ENCODE measurements around the gene TOMT.
"Not testable (repeated sequence)": the region's sequence is repeated elsewhere in the genome, so short reads cannot be mapped to it uniquely, and the experiment has no call there.

Gene TOMT

GRCh38 chr11:72127923-72128322 lies 22.2 kb downstream of the TOMT start:
- DNase-seq, result no peak

DNA sequence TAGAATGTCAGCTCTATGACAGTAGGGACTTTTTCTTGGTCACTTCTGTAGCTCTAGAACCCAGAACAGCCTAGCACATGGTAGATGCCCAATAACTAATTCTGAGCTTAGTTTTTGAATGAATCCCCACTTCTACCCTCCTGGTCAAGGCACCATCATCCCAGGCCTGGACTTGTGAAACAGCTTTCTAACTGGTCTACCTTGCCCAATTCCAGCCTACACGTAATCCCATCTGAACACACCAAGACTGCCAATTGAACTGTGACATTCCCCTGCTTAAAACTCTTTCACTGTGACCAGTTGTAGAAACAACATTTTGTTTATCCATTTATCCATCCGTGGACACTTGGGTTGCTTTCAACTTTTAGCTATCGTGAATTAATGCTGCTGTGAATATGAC lies 23.7 kb downstream of the TOMT start:
- DNase-seq, result no peak

- DNase-seq, result no peak
Observed at GRCh38 chr11:72132646-72133045, 26.9 kb downstream of the TOMT start.

DNA sequence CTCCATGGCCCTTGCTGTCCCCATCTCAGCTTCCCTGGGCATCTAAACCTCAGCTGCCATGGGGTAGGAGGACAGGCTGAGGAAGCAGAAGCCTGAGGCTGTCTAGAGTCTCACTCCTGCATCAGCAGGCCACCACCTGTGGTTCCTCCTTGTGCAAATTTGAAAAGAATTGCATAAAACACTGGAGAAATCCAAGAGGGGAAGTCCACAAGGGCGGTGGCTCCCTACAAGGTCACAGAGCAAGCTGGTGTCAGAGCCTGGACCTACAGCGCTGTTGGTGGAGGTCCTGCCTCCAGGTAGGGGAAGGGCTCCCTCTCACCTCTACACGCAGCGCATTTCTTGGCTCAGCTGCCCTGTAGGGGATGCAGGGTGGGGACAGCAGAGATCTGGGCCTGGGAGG lies 29.7 kb downstream of the TOMT start, which contains the start of gene FOLR3:
TSS of gene FOLR3 (plus strand) at position 253 of the 400 bp plus-strand sequence. CDS start 228 bp downstream, outside the sequence.
- DNase-seq, result not testable (repeated sequence)

DNA sequence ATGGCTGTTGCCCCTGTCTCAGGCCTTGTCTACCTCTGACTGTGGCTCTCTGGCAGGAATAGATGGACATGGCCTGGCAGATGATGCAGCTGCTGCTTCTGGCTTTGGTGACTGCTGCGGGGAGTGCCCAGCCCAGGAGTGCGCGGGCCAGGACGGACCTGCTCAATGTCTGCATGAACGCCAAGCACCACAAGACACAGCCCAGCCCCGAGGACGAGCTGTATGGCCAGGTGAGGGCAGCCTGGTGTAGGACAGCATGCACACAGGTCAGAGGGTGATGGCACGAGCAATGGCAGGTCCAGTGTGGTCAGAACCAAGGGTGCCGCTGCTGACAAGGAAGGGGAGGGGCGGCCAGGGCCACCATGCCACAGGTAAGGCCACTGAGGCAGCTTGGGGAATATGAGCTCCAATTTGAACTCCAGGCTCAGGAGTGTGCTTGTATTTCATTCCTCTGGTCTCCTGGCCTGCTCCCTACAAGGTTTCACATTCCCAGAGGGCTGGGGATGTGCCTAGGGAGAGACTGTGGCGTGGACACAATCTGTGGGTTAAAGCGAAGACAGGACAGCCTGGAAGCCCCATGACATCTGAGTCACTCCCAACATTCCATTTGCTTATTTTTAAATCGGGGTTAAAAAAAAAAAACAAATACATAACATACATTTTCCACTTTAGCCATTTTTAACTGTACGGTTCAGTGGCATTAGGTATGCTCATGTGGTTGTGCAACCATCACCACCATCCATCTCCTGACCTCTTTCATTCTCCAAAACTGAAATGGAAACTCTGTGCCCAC lies 30.4 kb downstream of the TOMT start:
- DNase-seq, result no peak

- DNase-seq, result no peak
Observed at GRCh38 chr11:72136684-72137262, 31.0 kb downstream of the TOMT start.

GRCh38 chr11:72138821-72139390 lies 33.2 kb downstream of the TOMT start:
- no peak for DNase-seq

DNA sequence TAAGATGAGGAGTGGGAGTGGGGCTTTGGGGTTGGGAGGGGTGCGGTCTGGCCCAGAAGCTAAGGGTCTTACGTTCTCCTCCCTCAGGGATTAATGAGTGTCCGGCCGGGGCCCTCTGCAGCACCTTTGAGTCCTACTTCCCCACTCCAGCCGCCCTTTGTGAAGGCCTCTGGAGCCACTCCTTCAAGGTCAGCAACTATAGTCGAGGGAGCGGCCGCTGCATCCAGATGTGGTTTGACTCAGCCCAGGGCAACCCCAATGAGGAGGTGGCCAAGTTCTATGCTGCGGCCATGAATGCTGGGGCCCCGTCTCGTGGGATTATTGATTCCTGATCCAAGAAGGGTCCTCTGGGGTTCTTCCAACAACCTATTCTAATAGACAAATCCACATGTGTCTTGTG lies 33.8 kb downstream of the TOMT start:
- DNase-seq, result no peak

- no peak for DNase-seq
Observed at GRCh38 chr11:72140661-72141060, 34.9 kb downstream of the TOMT start.

DNA sequence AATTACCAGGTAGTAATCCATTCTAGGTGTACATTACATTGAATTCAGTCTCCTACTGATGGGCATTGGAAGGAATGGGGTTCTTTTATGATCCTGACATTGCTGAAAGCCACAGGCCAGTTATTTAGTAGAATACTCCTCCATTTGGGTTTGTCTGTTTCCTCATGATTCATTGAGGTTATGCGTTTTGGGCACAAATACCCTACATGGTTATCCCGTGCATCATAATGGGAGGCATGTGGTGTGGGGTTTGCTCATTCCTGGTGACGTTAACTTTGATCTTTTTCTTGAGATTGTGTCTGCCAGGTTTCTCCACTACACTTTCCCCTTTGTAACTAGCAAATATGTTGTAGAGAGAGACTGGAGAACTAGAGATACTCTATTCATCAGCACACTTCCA lies 35.3 kb downstream of the TOMT start:
- no peak for DNase-seq

DNA sequence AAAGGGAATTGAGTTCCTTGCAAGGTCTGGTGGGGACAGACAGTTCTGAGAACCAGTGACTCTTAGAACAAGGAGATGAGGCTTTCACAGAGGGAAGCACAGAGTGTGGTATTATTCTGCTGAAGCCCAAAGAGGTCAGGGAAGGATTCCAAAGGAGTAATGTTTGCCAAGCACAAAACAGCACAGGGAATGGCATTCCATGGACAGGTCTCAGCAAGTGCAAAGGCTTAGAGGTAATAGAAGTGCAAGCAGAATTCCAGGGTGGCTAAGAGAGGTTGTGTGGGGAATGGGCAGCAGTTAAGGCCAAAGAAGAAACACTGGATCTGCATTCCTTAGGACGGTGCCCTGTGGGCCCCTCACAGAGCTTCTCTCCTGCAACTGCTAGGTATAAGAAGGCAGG lies 36.4 kb downstream of the TOMT start:
- not testable (repeated sequence) for DNase-seq

GRCh38 chr11:72142543-72142942 lies 36.8 kb downstream of the TOMT start:
- DNase-seq, result not testable (repeated sequence)

GRCh38 chr11:72144807-72145565 lies 39.3 kb downstream of the TOMT start:
- no peak for DNase-seq

DNA sequence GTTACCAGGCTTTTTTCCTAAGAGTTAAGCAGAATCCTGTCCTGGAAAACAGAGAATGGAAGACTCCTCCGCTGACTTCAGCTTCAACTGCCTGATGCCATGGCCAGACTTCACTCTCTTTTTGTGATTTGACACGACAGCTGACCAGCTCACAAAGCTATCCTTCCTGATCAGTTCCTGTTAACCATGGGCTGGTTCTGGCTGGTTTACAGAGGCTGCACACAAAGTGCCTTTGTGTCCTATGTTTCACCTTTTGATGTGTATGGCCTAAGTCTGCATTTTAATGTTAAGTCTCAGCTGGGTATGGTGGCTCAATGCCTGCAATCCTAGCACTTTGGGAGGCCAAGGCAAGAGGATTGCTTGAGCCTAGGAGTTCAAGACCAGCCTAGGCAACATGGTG lies 40.9 kb downstream of the TOMT start:
- no peak for DNase-seq

DNA sequence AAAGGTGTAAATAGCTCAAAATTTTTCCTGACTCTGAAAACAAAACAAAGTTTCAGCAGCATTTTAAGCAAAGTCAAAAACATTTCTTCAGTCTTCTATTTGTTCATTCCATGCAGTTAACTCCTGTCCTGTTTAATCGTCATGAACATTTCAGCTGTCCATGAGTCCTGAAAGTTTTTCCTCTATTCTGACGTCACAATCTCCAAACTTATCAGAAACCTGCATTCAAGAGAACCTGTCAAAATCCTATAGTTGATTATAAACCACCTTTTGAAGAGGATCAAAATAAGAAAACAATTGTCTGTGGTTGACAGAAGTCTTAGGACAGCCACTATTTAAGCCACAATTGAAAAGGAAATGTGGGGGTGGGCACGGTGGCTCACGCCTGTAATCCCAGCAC lies 45.2 kb downstream of the TOMT start:
- no peak for DNase-seq

GRCh38 chr11:72153874-72154273 lies 48.1 kb downstream of the TOMT start:
- DNase-seq, result not testable (repeated sequence)

DNA sequence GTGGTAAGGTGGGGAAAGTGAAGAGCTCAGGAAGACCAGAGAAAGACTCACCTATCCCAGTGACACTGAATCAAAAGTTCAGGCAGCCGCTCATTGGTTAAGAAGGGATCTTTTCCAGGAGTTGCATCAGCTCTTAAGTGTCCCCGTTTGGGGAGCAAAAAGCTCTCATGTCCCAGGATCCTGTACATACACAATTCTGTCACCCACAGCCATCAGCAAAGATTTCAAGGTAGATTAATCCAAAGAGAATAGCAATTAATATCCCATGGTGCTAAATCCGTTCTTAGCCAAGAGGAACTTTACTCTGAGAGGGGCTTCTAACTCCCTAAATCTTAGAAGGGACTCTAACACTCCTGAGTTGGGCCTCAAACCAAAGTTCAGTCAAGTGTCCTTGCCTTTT lies 49.1 kb downstream of the TOMT start:
- no peak for DNase-seq

DNA sequence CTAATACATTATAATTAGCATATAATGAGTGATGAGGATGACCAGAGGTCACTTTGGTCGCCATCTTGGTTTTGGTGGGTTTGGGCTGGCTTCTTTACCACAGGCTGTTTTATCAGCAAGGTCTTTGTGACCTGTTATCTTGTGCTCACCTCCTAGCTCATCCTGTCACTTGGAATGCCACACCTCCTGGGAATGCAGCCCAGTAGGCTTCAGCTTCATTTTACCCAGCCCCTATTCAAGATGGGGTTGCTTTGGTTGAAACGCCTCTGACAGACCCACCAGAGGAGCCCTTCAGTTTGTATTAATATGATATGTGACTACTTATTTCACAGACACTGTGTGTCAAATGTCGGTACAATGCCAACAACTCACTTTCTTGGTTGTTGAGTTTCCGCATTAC lies 50.0 kb downstream of the TOMT start:
- no peak for DNase-seq

DNA sequence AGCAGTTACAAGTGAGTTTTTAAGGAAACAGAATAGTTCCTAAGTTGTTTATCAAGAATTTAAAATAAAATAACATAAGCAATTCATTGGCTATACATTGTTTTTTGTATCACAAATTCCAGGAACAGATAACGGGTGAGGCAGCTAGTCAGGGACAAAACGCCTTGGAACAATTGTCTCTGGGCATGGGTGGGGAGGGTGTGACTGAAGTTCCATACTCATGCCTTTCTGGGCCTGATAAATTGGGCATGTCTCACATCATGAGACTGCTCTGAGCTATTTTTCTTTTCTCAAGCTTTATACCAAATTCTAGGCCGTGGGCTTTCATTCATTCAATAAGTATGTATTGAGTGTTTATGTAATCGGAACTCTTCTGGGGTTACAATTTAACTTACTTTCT lies 51.4 kb downstream of the TOMT start:
- no peak for DNase-seq
